H1 (cell line): ENCODE measurements around the gene RHOH. TPM values are rescaled to one million over a fixed set of nuclear protein-coding genes. Genes with fewer than 3 reads are reported as not detected.
A peak's percentile ranks its signal among the peaks of the same experiment; 100 is the strongest.

ENCODE experiments used
- CTCF ChIA-PET: fragments of 300-600 bp; sonication (Branson Sonifier 250); formaldehyde crosslinking; loops from one replicate; lab custom pipeline; 2021; ENCODE audit not compliant: partially characterized antibody; lab: Charles Lee
- POLR2A ChIA-PET: fragments of 300-600 bp; sonication (Branson Sonifier 250); formaldehyde crosslinking; loops from one replicate; lab custom pipeline; 2021; ENCODE audit warnings: inconsistent platforms; ENCODE audit not compliant: partially characterized antibody; lab: Charles Lee
- DNase-seq, 2 experiments: peaks; one replicate each; pipeline versions ENCODE4 v3.0.0 to v3.0.0-alpha.2; 2010 to 2022; ENCODE audit warnings: low spot score in 2 of 2, low read depth in 1 of 2, mixed read lengths in 1 of 2
- FAIRE-seq: peaks from 2 replicates; lab custom pipeline; 2011; peaks lifted over from hg19 to GRCh38; lab: Jason Lieb, UNC
- H2AFZ ChIP-seq: 2 replicates; pipeline ENCODE4 v1.8.1; 2012; ENCODE audit warnings: low read length, inconsistent platforms
- H2AK5ac ChIP-seq: 2 replicates; pipeline ENCODE4 v1.6.1; 2013; ENCODE audit warnings: low read depth, low read length
- H2BK120ac ChIP-seq: replicated peaks from 2 replicates; pipeline ENCODE3; 2013; ENCODE audit warnings: low read depth, low read length, inconsistent platforms
- H2BK12ac ChIP-seq: 2 replicates; pipeline ENCODE4 v1.6.1; 2013; ENCODE audit warnings: low read depth, low read length
- H2BK15ac ChIP-seq: 2 replicates; pipeline ENCODE4 v1.6.1; 2013; ENCODE audit warnings: low read length
- H2BK20ac ChIP-seq: 2 replicates; pipeline ENCODE4 v1.6.1; 2013; ENCODE audit warnings: low read length
- H2BK5ac ChIP-seq: 2 replicates; pipeline ENCODE4 v1.6.1; 2013; ENCODE audit warnings: low read depth, low read length
- H3K14ac ChIP-seq: 2 replicates; pipeline ENCODE4 v1.6.1; 2013; ENCODE audit warnings: inconsistent platforms; ENCODE audit not compliant: insufficient read length
- H3K18ac ChIP-seq: 2 replicates; pipeline ENCODE4 v1.6.1; 2013; ENCODE audit warnings: low read length; ENCODE audit errors: extremely low read depth
- H3K23ac ChIP-seq: 2 replicates; pipeline ENCODE4 v1.6.1; 2013; ENCODE audit warnings: inconsistent platforms; ENCODE audit not compliant: insufficient read length
- H3K23me2 ChIP-seq: 2 replicates; pipeline ENCODE4 v1.6.1; 2013; ENCODE audit warnings: low read depth, low read length
- H3K27ac ChIP-seq: 2 replicates; pipeline ENCODE4 v1.6.1; 2011; ENCODE audit warnings: low read depth, low read length, inconsistent platforms
- H3K27me3 ChIP-seq, 4 experiments: replicated peaks in 1 of 4; 1 replicate in 1 of 4; 2 replicates in 3 of 4; pipeline versions ENCODE4 v1.6.1 to v1.8.1; 2011 to 2013; ENCODE audit warnings: low read length in 3 of 4, mild to moderate bottlenecking in 3 of 4, inconsistent platforms in 2 of 4, mixed read lengths in 2 of 4, moderate library complexity in 1 of 4; ENCODE audit not compliant: control insufficient read depth in 3 of 4, insufficient read depth in 3 of 4; ENCODE audit errors: extremely low read depth in 1 of 4
- H3K36me3 ChIP-seq, 4 experiments: 2 replicates each; pipeline versions ENCODE4 v1.6.1 to v1.8.1; 2011 to 2013; ENCODE audit warnings: mild to moderate bottlenecking in 4 of 4, low read length in 3 of 4, moderate library complexity in 2 of 4, control low read depth in 1 of 4, inconsistent platforms in 1 of 4; ENCODE audit not compliant: insufficient read depth in 4 of 4, control insufficient read depth in 2 of 4
- H3K4ac ChIP-seq: replicated peaks from 2 replicates; pipeline ENCODE3; 2013; ENCODE audit warnings: low read length, low read depth, mixed read lengths, inconsistent platforms; ENCODE audit not compliant: insufficient read length
- H3K4me1 ChIP-seq, 4 experiments: replicated peaks in 1 of 4; 1 replicate in 1 of 4; 2 replicates in 3 of 4; pipeline versions ENCODE4 v1.6.1 to v1.8.1; 2011 to 2013; ENCODE audit warnings: low read length in 3 of 4, inconsistent platforms in 2 of 4, mixed read lengths in 1 of 4; ENCODE audit not compliant: insufficient read depth in 4 of 4, control insufficient read depth in 3 of 4
- H3K4me2 ChIP-seq, 2 experiments: 2 replicates each; pipeline versions ENCODE4 v1.6.1 to v1.8.1; 2011 to 2013; ENCODE audit warnings: low read depth in 2 of 2, low read length in 2 of 2, control low read depth in 1 of 2, inconsistent platforms in 1 of 2, mild to moderate bottlenecking in 1 of 2; ENCODE audit not compliant: insufficient read depth in 1 of 2
- H3K4me3 ChIP-seq, 4 experiments: fragments of 200-600, 300-600 bp in 1 of 4; sonication (generic), shearing (Covaris generic), sonication (Bioruptor Twin) in 1 of 4; 2 replicates each; pipeline versions ENCODE4 v1.5.1 to v1.8.1; 2011 to 2016; ENCODE audit warnings: low read length in 4 of 4, low read depth in 3 of 4, control low read depth in 2 of 4, inconsistent platforms in 2 of 4, mild to moderate bottlenecking in 2 of 4, mixed read lengths in 1 of 4, moderate library complexity in 1 of 4; ENCODE audit not compliant: insufficient read depth in 2 of 4; ENCODE audit errors: extremely low read depth in 1 of 4
- H3K56ac ChIP-seq: replicated peaks from 2 replicates; pipeline ENCODE3; 2013; ENCODE audit warnings: low read depth, mild to moderate bottlenecking, mixed read lengths, low read length, inconsistent platforms; ENCODE audit not compliant: insufficient read length
- H3K79me1 ChIP-seq: 2 replicates; pipeline ENCODE4 v1.6.1; 2013; ENCODE audit warnings: low read depth, low read length, control low read depth
- H3K79me2 ChIP-seq, 2 experiments: 2 replicates each; pipeline versions ENCODE4 v1.6.1 to v1.8.1; 2012 to 2013; ENCODE audit warnings: low read length in 2 of 2, mild to moderate bottlenecking in 2 of 2, inconsistent platforms in 1 of 2; ENCODE audit not compliant: insufficient read depth in 2 of 2, control insufficient read depth in 1 of 2
- H3K9ac ChIP-seq, 4 experiments: replicated peaks in 1 of 4; 1 replicate in 1 of 4; 2 replicates in 3 of 4; pipeline versions ENCODE4 v1.6.1 to v1.8.1; 2011 to 2013; ENCODE audit warnings: low read depth in 3 of 4, low read length in 3 of 4, control low read depth in 2 of 4, mild to moderate bottlenecking in 2 of 4, moderate library complexity in 2 of 4, inconsistent platforms in 1 of 4; ENCODE audit errors: extremely low read depth in 1 of 4
- H3K9me3 ChIP-seq, 2 experiments: 2 replicates each; pipeline versions ENCODE4 v1.6.1 to v1.8.1; 2012 to 2013; ENCODE audit warnings: mild to moderate bottlenecking in 2 of 2, moderate library complexity in 2 of 2, control low read depth in 1 of 2, inconsistent platforms in 1 of 2, low read depth in 1 of 2, low read length in 1 of 2, mixed read lengths in 1 of 2; ENCODE audit not compliant: insufficient read depth in 2 of 2
- H4K20me1 ChIP-seq, 2 experiments: replicated peaks in 1 of 2; 2 replicates each; pipeline versions ENCODE3 to v1.8.1; 2011 to 2013; ENCODE audit warnings: inconsistent platforms in 2 of 2, low read length in 2 of 2, mild to moderate bottlenecking in 1 of 2; ENCODE audit not compliant: insufficient read depth in 2 of 2, control insufficient read depth in 1 of 2
- H4K5ac ChIP-seq: 2 replicates; pipeline ENCODE4 v1.6.1; 2013; ENCODE audit warnings: low read length, low read depth, mixed read lengths, inconsistent platforms; ENCODE audit not compliant: insufficient read length
- H4K8ac ChIP-seq: 2 replicates; pipeline ENCODE4 v1.8.0; 2013; ENCODE audit warnings: mild to moderate bottlenecking, moderate library complexity, low read length, inconsistent platforms; ENCODE audit not compliant: insufficient read depth; ENCODE audit errors: extremely low read depth
- H4K91ac ChIP-seq: replicated peaks from 2 replicates; pipeline ENCODE3; 2013; ENCODE audit warnings: low read length, mixed read lengths, inconsistent platforms; ENCODE audit not compliant: insufficient read length
- ASH2L ChIP-seq: fragments of 200-600, 300-600 bp; sonication (generic); IDR thresholded peaks from one replicate; pipeline ENCODE4 v1.7.1; 2017; ENCODE audit warnings: low read length
- FOSL1 ChIP-seq: IDR thresholded peaks from 2 replicates; pipeline ENCODE4 v1.6.1; 2011; ENCODE audit warnings: mild to moderate bottlenecking, low read depth, low read length, moderate library complexity; ENCODE audit not compliant: insufficient read depth
- JUN ChIP-seq: IDR thresholded peaks from 2 replicates; pipeline ENCODE4 v1.6.1; 2011; ENCODE audit warnings: low read depth, mild to moderate bottlenecking, improper control_type of control experiment, low read length
- JUND ChIP-seq: IDR thresholded peaks from 2 replicates; pipeline ENCODE4 v1.6.1; 2011; ENCODE audit warnings: mild to moderate bottlenecking, improper control_type of control experiment, low read length
- KDM5A ChIP-seq: fragments of 200-600 bp; IDR thresholded peaks from 2 replicates; pipeline ENCODE4 v1.7.1; 2012; ENCODE audit warnings: mild to moderate bottlenecking, low read length, inconsistent platforms, mixed read lengths
- POLR2A ChIP-seq, 2 experiments: IDR thresholded peaks; 1 replicate in 1 of 2; 2 replicates in 1 of 2; pipeline ENCODE4 v1.6.1; 2011; ENCODE audit warnings: low read depth in 2 of 2, low read length in 2 of 2, mild to moderate bottlenecking in 2 of 2; ENCODE audit errors: control extremely low read depth in 1 of 2
- TAF7 ChIP-seq: optimal IDR thresholded peaks from 2 replicates; pipeline ENCODE3; 2011; ENCODE audit warnings: low read depth, mild to moderate bottlenecking, inconsistent platforms, low read length, moderate library complexity, borderline replicate concordance
- WGBS, 2 experiments: shearing (Covaris generic) in 1 of 2; methylation state at CpG; one replicate each; pipeline versions ENCODE4 v1.1.6 to v1.1.7; 2013 to 2015; ENCODE audit warnings: low lambda C conversion rate in 2 of 2, mixed read lengths in 2 of 2, inconsistent platforms in 1 of 2, low coverage in 1 of 2, missing lambda C conversion rate in 1 of 2; ENCODE audit not compliant: insufficient replicate concordance in 2 of 2, insufficient coverage in 1 of 2, insufficient read length in 1 of 2; ENCODE audit errors: extremely low coverage in 1 of 2, missing lambda C conversion rate in 1 of 2; 5-methylcytosine and 5-hydroxymethylcytosine counted together
- long read RNA-seq, 2 experiments: library from RNA in 1 of 2; library from capped mRNA in 1 of 2; stranded (forward); transcript quantifications; one replicate each; pipeline ENCODE4 v2.0.0, GENCODE V29; 2021; ENCODE audit warnings: inconsistent platforms in 1 of 2
- polyA minus RNA-seq, 3 experiments: library from RNA; depleted of rRNA, polyadenylated mRNA; stranded (reverse); fragments of >200 nt; gene quantifications; 1 replicate in 2 of 3; 2 replicates in 1 of 3; pipeline ENCODE4 v1.2.3, GENCODE V29; 2011
- polyA plus RNA-seq, 7 experiments: library from polyadenylated mRNA; depleted of rRNA in 3 of 7; stranded (reverse) in 5 of 7; unstranded in 2 of 7; fragments of >200 nt in 5 of 7; fragments of 200-250 nt in 2 of 7; gene quantifications; 1 replicate in 5 of 7; 2 replicates in 1 of 7; 4 replicates in 1 of 7; pipeline versions ENCODE4 v1.2.1 to v1.2.3, GENCODE V29; 2011 to 2013; ENCODE audit warnings: missing spikeins in 2 of 7, mixed read lengths in 2 of 7
- total RNA-seq: library from RNA; stranded (reverse); fragmentation: NEBNext Ultra II Directional; extraction: Animal tissue kit (Norgen Biotek cat#: 25700); gene quantifications from 2 replicates; pipeline ENCODE4 v1.2.1, GENCODE V29; 2021
- TF ChIP-seq, protein P1 (sequence below): IDR thresholded peaks from 2 replicates; pipeline ENCODE4 v1.6.1; 2012; ENCODE audit warnings: inconsistent platforms

Gene RHOH, protein sequence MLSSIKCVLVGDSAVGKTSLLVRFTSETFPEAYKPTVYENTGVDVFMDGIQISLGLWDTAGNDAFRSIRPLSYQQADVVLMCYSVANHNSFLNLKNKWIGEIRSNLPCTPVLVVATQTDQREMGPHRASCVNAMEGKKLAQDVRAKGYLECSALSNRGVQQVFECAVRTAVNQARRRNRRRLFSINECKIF
- total RNA-seq (5.8 and 6.9 TPM in 2 replicates), polyA plus RNA-seq (2011; rRNA removed) (2.5 and 5.9 TPM in 2 replicates), polyA minus RNA-seq (2011; rRNA and poly(A)+ RNA removed) (9.9 and 13.6 TPM in 2 replicates)
- polyA plus RNA-seq (2011; cell fraction: cytosol; rRNA removed), result 2.8 TPM
- 2.4 TPM for polyA plus RNA-seq (2011; cell fraction: nucleus; rRNA removed)
- 4.8 to 6.5 TPM (median 5.4 TPM) in 4 replicates for polyA plus RNA-seq (2012, experiment 1 of 2)
- polyA plus RNA-seq (2012, experiment 2 of 2), result 3.1 TPM
- polyA plus RNA-seq (2013, experiment 1 of 2), result 2.7 TPM
- 2.2 TPM for polyA plus RNA-seq (2013, experiment 2 of 2)
- polyA minus RNA-seq (2011; cell fraction: cytosol; rRNA and poly(A)+ RNA removed), result 3.4 TPM
- polyA minus RNA-seq (2011; cell fraction: nucleus; rRNA and poly(A)+ RNA removed), result 6.3 TPM
- long read RNA-seq, experiment 1, full-length matches to known transcripts, result 3 of 7 reads
- long read RNA-seq, experiment 1, partial matches to known transcripts, result 1 of 7 reads
- long read RNA-seq, experiment 1, other reads (novel, unspliced or antisense), result 3 of 7 reads
- long read RNA-seq, experiment 2, full-length matches to known transcripts, result 13 of 13 reads
- long read RNA-seq, experiment 2, partial matches to known transcripts, result 0 of 13 reads
- long read RNA-seq, experiment 2, other reads (novel, unspliced or antisense), result 0 of 13 reads

DNA sequence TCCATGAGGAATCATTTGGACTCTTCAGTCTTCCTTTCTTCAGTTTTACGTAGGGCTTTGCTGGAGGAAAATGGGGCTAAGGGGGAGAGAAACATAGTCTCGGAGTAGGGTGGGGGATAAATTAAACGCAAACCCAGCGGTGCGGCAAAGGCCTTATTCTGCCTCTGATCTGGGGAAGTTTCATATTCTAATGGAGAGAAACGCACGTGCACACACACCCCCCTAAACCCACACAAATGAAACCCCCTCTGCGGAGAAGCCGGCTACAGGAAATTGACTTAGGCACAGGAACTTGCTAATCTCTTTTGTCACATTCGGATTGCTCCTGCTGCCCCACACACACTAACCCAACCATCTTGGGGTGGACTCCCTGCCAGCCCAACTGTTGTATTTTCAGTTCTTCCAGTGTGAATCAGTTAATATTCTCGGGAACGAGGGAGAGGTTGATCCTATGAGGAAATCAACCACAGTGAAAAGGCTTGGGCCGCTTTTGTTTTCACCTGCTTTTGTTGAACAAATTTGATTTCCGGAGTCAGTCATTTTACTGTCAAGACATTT is at the start of gene RHOH:
Gene RHOH, plus strand, starts transcription at position 308 of the 558 bp plus-strand sequence. CDS start 46,356 bp downstream, outside the sequence.
- Histone ChIP-seq H3K27me3 (no peaks in the 10 kb centered on the region), H4K20me1 (no peaks in the 10 kb centered on the region), H3K4me2 (peak within 1 kb of the TSS; percentile 44 to 63), H3K4ac (no peak within 1 kb of the TSS), H3K14ac (no peak within 1 kb of the TSS), H2BK120ac (peak within 1 kb of the TSS; percentile 34), H3K18ac (peak within 1 kb of the TSS; percentile 52), H3K23me2 (no peaks in the 10 kb centered on the region), H2BK12ac (peak within 1 kb of the TSS; percentile 75), H3K23ac (no peak within 1 kb of the TSS), H2AK5ac (no peak within 1 kb of the TSS), H3K79me2 (peaks cover 0 to 17% of the 10 kb centered on the region in 2 experiments; a peak in 1 of 4 replicates), H2AFZ (peak within 1 kb of the TSS; percentile 68), H2BK20ac (peak within 1 kb of the TSS; percentile 62; the same call in 1 of the 2 replicates), H2BK15ac (no peak within 1 kb of the TSS), H4K91ac (peak within 1 kb of the TSS; percentile 29), H3K9ac (peak within 1 kb of the TSS in 2 of 4 experiments; percentile 40 to 58; a peak in 5 of 7 replicates), H3K56ac (no peak within 1 kb of the TSS), H4K5ac (no peak within 1 kb of the TSS), H2BK5ac (peak within 1 kb of the TSS; percentile 79; the same call in 1 of the 2 replicates), H4K8ac (no peak within 1 kb of the TSS), H3K36me3 (no peaks in the 10 kb centered on the region), H3K27ac (peak within 1 kb of the TSS; percentile 88; the same call in 1 of the 2 replicates), H3K4me1 (peaks cover 8 to 37% (median 19%) of the 10 kb centered on the region in 4 experiments), H3K9me3 (no peaks in the 10 kb centered on the region), H3K79me1 (no peaks in the 10 kb centered on the region), H3K4me3 (peak within 1 kb of the TSS in 3 of 4 experiments; percentile 15 to 50 (median 27); a peak in 6 of 8 replicates)
- ChIA-PET POLR2A (interaction anchor here (0.7 to 1.4 kb wide), 3 partner anchors 34 to 140 kb away, joined by 3 to 6 read pairs (median 3); partner anchors contain the start of gene N4BP2), CTCF (interaction anchor here (1.1 kb wide), 1 partner anchor 32 kb away, joined by 5 read pairs; no protein-coding TSS in a partner anchor)
- FAIRE-seq, result peak; percentile 28
- DNase-seq, result peak in 1 of 2 experiments; percentile 58
- WGBS, 2 experiments, result 16% methylated on average over 14 of the region's 14 CpGs; no CpG with 5 or more reads in 1 of the 2 experiments
- TF ChIP-seq, protein P1, sequence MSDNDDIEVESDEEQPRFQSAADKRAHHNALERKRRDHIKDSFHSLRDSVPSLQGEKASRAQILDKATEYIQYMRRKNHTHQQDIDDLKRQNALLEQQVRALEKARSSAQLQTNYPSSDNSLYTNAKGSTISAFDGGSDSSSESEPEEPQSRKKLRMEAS, result peak; percentile 54; the same call in 1 of the 2 replicates
- peak; percentile 29 for TF ChIP-seq TAF7
- TF ChIP-seq FOSL1, result no peak
- TF ChIP-seq POLR2A (IDR thresholded peaks at IDR 0.05; ENCODE audit: control extremely low read depth in 1 of 2, low read depth in 2 of 2, low read length in 2 of 2), result peak in 1 of 2 experiments; percentile 56; a peak in 2 of 3 replicates
- no peak for TF ChIP-seq KDM5A
- no peak for TF ChIP-seq JUN
- peak; percentile 67 for TF ChIP-seq ASH2L
- no peak for TF ChIP-seq JUND
